ENCODE results near the gene MSRB3. TPM values are rescaled to one million over a fixed set of nuclear protein-coding genes. Genes with fewer than 3 reads are reported as not detected.

The MSRB3 gene
- total RNA-seq, 2 donors from 2014 or later = 1.2 to 2.1 TPM

DNA sequence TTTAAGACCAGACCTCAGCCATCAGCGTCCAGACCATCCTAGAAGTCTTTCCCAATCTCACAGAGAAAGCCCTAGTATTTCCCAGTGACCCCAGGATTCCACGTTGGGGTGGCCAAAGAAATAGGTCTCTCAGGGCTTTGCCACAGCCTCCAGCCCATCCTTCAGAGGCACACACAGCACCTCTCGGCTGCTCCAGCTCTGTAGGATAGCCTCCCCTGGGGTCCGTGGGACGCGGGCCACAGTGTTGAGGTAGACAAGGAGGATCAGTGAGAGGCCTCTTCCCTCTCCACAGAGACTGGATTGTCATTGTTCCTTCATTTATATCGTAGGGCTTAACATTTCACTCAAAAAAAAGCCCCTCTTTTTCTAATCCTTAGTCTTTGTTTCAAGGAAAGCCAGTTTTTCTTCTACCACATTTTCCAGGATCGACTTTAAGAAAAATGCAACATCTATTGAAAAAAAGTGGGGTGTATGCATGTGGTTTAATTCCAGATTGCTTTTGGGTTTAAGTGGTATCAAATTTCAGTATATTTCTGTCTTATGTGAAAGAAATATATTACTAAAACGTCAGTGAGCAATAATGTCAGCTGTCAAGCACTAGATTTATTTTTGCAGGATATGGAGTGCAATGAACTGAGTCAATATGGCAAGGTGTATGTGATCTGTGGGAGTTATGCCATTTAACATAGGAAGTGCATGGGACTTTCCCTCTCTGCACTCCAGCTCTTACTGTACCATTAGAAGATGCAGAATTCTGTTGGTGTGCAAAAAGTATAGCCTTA lies 187.5 kb downstream of the MSRB3 start:
- H3K27me3 ChIP-seq (ENCODE audit: control insufficient read depth, insufficient read depth, low read length, poor library complexity, severe bottlenecking) = no peaks in the 10 kb centered on the region

GRCh38 chr12:65466911-65467310 lies 188.4 kb downstream of the MSRB3 start:
- no peaks in the 10 kb centered on the region for H3K9me3 Mint-ChIP-seq
- H3K36me3 Mint-ChIP-seq (ENCODE audit: low read depth) = no peaks in the 10 kb centered on the region
- Histone ChIP-seq H3K4me1 (ENCODE audit: control insufficient read depth, insufficient read depth, low read length) (no peaks in the 10 kb centered on the region), H3K4me3 (ENCODE audit: low read length) (no peak overlapping the region), H3K27ac (ENCODE audit: low read depth, low read length) (no peak overlapping the region), H3K36me3 (ENCODE audit: control insufficient read depth, insufficient read depth, low read length) (no peaks in the 10 kb centered on the region), H3K9me3 (ENCODE audit: control insufficient read depth, low read length) (no peaks in the 10 kb centered on the region), H3K27me3 (ENCODE audit: control insufficient read depth, insufficient read depth, low read length, poor library complexity, severe bottlenecking) (no peaks in the 10 kb centered on the region), H3K9ac (ENCODE audit: extremely low read depth, low read length, poor library complexity, severe bottlenecking) (no peak overlapping the region)
- peaks cover 9% of the 10 kb centered on the region for H3K27me3 Mint-ChIP-seq (ENCODE audit: insufficient read depth)
- no peak overlapping the region for H3K4me3 Mint-ChIP-seq
- TF ChIP-seq, protein P1, sequence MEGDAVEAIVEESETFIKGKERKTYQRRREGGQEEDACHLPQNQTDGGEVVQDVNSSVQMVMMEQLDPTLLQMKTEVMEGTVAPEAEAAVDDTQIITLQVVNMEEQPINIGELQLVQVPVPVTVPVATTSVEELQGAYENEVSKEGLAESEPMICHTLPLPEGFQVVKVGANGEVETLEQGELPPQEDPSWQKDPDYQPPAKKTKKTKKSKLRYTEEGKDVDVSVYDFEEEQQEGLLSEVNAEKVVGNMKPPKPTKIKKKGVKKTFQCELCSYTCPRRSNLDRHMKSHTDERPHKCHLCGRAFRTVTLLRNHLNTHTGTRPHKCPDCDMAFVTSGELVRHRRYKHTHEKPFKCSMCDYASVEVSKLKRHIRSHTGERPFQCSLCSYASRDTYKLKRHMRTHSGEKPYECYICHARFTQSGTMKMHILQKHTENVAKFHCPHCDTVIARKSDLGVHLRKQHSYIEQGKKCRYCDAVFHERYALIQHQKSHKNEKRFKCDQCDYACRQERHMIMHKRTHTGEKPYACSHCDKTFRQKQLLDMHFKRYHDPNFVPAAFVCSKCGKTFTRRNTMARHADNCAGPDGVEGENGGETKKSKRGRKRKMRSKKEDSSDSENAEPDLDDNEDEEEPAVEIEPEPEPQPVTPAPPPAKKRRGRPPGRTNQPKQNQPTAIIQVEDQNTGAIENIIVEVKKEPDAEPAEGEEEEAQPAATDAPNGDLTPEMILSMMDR (conservative IDR thresholded peaks at IDR 0.05) = no peak
- no peak for DNase-seq
- WGBS, 2 experiments (ENCODE audit: insufficient coverage in 1 of 2, insufficient read length in 1 of 2) = 100% methylated on average over 1 of the region's 1 CpG
- H3K27ac Mint-ChIP-seq = no peak overlapping the region
- H3K4me1 Mint-ChIP-seq = no peaks in the 10 kb centered on the region

More for the DNA sequence above, 187.5 kb downstream of the MSRB3 start:
- no peak overlapping the region for H3K9ac ChIP-seq (ENCODE audit: extremely low read depth, low read length, poor library complexity, severe bottlenecking)
- DNase-seq = no peak
- H3K4me3 ChIP-seq (ENCODE audit: low read length) = no peak overlapping the region
- H3K36me3 ChIP-seq (ENCODE audit: control insufficient read depth, insufficient read depth, low read length) = no peaks in the 10 kb centered on the region
- H3K4me3 Mint-ChIP-seq = no peak overlapping the region
- H3K4me1 ChIP-seq (ENCODE audit: control insufficient read depth, insufficient read depth, low read length) = no peaks in the 10 kb centered on the region
- no peaks in the 10 kb centered on the region for H3K9me3 ChIP-seq (ENCODE audit: control insufficient read depth, low read length)
- H3K4me1 Mint-ChIP-seq = no peaks in the 10 kb centered on the region
- TF ChIP-seq, protein P1 (conservative IDR thresholded peaks at IDR 0.05) = no peak
- peaks cover 12% of the 10 kb centered on the region for H3K27me3 Mint-ChIP-seq (ENCODE audit: insufficient read depth)
- 86 to 89% methylated on average over 3 to 8 of the region's 9 CpGs for WGBS, 2 experiments (ENCODE audit: insufficient coverage in 1 of 2, insufficient read length in 1 of 2)
- no peak overlapping the region for H3K27ac ChIP-seq (ENCODE audit: low read depth, low read length)
- H3K27ac Mint-ChIP-seq = no peak overlapping the region
- H3K9me3 Mint-ChIP-seq = no peaks in the 10 kb centered on the region
- H3K36me3 Mint-ChIP-seq (ENCODE audit: low read depth) = no peaks in the 10 kb centered on the region

DNA sequence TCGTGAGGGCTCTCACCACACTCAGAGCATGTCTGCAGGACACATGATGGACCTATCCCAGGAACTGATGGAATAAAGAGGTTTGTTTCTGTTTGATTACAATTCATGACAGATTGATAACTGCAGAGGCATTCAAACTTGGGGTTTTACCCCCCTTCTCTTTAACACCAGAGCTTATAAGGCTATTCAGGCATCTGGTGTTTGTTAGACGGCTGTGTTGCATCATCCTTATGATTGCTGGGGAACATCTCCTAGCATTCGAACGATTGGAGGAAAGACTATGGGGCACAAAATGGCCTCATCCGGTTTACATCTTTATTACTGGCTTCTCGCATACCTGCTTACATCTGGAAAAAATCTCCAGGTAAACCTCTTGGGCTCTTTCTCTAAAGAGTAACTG lies 191.8 kb downstream of the MSRB3 start:
- no peak overlapping the region for H3K4me3 ChIP-seq (ENCODE audit: low read length)
- no peak overlapping the region for H3K9ac ChIP-seq (ENCODE audit: extremely low read depth, low read length, poor library complexity, severe bottlenecking)
- no peaks in the 10 kb centered on the region for H3K9me3 Mint-ChIP-seq
- H3K27me3 Mint-ChIP-seq (ENCODE audit: insufficient read depth) = peaks cover 7% of the 10 kb centered on the region
- H3K4me3 Mint-ChIP-seq = no peak overlapping the region
- no peaks in the 10 kb centered on the region for H3K27me3 ChIP-seq (ENCODE audit: control insufficient read depth, insufficient read depth, low read length, poor library complexity, severe bottlenecking)
- DNase-seq = no peak
- WGBS, 2 experiments (ENCODE audit: insufficient coverage in 1 of 2, insufficient read length in 1 of 2) = 87 to 93% methylated on average over 6 of the region's 6 CpGs
- H3K4me1 ChIP-seq (ENCODE audit: control insufficient read depth, insufficient read depth, low read length) = no peaks in the 10 kb centered on the region
- TF ChIP-seq, protein P1 (conservative IDR thresholded peaks at IDR 0.05) = no peak
- H3K9me3 ChIP-seq (ENCODE audit: control insufficient read depth, low read length) = no peaks in the 10 kb centered on the region
- H3K27ac ChIP-seq (ENCODE audit: low read depth, low read length) = no peak overlapping the region
- H3K36me3 Mint-ChIP-seq (ENCODE audit: low read depth) = no peaks in the 10 kb centered on the region
- H3K27ac Mint-ChIP-seq = no peak overlapping the region
- H3K36me3 ChIP-seq (ENCODE audit: control insufficient read depth, insufficient read depth, low read length) = no peaks in the 10 kb centered on the region
- no peaks in the 10 kb centered on the region for H3K4me1 Mint-ChIP-seq

All from endodermal cell (in vitro differentiated cells).